ENCODE data around the gene PANX2. TPM values are rescaled to one million over a fixed set of nuclear protein-coding genes. Genes with fewer than 3 reads are reported as not detected.

The PANX2 gene
- total and polyA plus RNA-seq, 5 donors from 2014 or later: not detected

DNA sequence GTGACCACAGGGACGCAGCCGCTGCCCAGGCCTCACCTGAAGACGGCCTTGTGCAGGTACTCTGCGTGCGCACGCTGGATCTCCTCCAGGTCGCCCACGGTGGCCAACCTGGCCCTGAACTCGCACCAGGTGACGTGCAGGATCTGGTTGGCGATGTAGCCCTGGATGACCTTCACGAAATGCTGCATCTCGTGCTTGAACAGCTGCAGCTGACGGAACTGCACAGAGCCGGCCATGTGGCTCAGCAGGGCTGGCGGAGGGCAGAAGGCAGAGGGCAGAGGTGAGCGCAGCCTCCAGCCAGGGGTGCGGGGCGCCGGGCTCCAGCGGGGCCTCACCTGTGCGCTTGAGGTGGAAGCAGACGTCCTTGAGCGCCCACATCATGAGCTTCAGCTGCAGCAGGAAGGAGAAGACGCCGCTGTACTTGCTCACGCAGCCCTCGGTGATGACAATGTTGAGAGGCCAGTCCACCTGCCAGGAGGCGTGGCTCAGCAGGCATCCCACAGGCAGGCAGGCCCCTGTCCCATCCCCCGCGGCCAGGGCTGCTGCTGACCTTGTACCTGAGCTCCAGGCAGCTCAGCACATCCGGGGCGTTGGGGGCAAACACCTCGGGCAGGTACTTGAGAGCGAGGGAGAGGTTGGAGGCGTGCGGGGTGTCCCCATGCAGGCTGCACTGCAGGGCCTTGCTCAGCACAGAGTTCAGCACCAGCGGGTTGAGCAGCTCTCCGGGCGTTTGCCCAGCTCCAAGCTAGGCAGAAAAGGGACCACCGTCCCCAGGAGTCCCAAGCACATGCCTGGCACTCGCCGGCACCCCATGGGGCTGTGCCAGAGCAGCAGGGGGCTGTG lies 47.8 kb downstream of the PANX2 start:
- H3K4me3 ChIP-seq (ENCODE audit: low read depth, low read length): no peak overlapping the region
- H3K36me3 Mint-ChIP-seq: peaks cover 17% of the 10 kb centered on the region
- no peaks in the 10 kb centered on the region for H3K9me3 ChIP-seq (ENCODE audit: control insufficient read depth in 2 of 2, low read length in 2 of 2)
- no peak overlapping the region for H3K27ac ChIP-seq (ENCODE audit: insufficient read depth, low read length, poor library complexity, severe bottlenecking)
- DNase-seq: no peak
- no peaks in the 10 kb centered on the region for H3K27me3 ChIP-seq (ENCODE audit: control insufficient read depth, insufficient read depth, low read length)
- H3K4me1 ChIP-seq (ENCODE audit: control insufficient read depth, insufficient read depth, low read length, poor library complexity, severe bottlenecking): no peaks in the 10 kb centered on the region
- peaks cover 0 to 9% (median 7%) of the 10 kb centered on the region in 4 donors for H3K4me1 Mint-ChIP-seq
- no peak overlapping the region for H3K4me3 Mint-ChIP-seq
- no peaks in the 10 kb centered on the region for H3K27me3 Mint-ChIP-seq
- H3K36me3 ChIP-seq (ENCODE audit: control insufficient read depth, insufficient read depth, low read length): peaks cover 59% of the 10 kb centered on the region
- no peak for ATAC-seq (ENCODE audit: low read depth in 2 of 2)
- H3K27ac Mint-ChIP-seq: no peak overlapping the region
- no peaks in the 10 kb centered on the region for H3K9me3 Mint-ChIP-seq

DNA sequence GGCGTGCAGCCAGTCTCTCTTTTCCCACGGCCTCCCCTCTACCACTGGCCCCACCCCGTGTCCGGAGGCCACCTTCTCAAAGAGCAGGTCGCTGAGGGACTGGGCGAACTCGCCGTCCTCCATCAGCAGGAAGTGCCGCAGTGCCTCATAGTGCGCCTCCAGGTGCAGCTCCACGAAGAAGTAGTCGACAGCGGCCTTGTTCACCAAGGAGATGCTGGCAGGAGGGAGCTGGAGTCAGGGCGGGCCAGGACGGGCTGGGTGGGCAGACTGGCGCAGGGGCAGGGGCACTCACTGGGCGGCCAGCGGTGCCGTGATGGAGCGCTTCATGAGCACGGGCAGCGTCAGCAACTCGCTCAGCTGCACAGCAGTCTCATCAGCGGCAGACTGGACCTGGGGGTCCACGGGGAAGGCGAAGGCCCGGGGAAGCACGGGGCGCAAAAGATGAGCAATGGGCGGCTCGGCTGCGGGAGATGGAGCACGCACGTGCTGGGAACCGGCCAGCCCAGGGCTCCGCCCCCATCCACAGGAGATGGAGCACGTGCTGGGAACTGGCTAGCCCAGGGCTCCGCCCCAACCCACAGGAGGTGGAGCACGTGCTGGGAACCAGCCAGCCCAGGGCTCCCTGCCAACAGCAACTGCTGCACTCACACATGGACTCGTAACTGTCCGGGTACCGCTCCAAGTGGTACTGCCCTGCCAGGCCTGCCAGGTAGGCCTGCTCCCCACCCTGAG lies 48.6 kb downstream of the PANX2 start:
- H3K4me1 Mint-ChIP-seq: peaks cover 0 to 7% (median 2%) of the 10 kb centered on the region in 4 donors
- H3K27ac Mint-ChIP-seq: no peak overlapping the region
- Histone ChIP-seq H3K36me3 (ENCODE audit: control insufficient read depth, insufficient read depth, low read length) (peaks cover 64% of the 10 kb centered on the region), H3K4me3 (ENCODE audit: low read depth, low read length) (no peak overlapping the region), H3K4me1 (ENCODE audit: control insufficient read depth, insufficient read depth, low read length, poor library complexity, severe bottlenecking) (no peaks in the 10 kb centered on the region), H3K9me3 (ENCODE audit: control insufficient read depth in 2 of 2, low read length in 2 of 2) (no peaks in the 10 kb centered on the region), H3K27me3 (ENCODE audit: control insufficient read depth, insufficient read depth, low read length) (no peaks in the 10 kb centered on the region), H3K27ac (ENCODE audit: insufficient read depth, low read length, poor library complexity, severe bottlenecking) (no peak overlapping the region)
- H3K4me3 Mint-ChIP-seq: no peak overlapping the region
- peaks cover 18% of the 10 kb centered on the region for H3K36me3 Mint-ChIP-seq
- no peaks in the 10 kb centered on the region for H3K27me3 Mint-ChIP-seq
- DNase-seq: no peak
- ATAC-seq (ENCODE audit: low read depth in 2 of 2): peak in 1 of 2 donors; percentile 25
- no peaks in the 10 kb centered on the region for H3K9me3 Mint-ChIP-seq

DNA sequence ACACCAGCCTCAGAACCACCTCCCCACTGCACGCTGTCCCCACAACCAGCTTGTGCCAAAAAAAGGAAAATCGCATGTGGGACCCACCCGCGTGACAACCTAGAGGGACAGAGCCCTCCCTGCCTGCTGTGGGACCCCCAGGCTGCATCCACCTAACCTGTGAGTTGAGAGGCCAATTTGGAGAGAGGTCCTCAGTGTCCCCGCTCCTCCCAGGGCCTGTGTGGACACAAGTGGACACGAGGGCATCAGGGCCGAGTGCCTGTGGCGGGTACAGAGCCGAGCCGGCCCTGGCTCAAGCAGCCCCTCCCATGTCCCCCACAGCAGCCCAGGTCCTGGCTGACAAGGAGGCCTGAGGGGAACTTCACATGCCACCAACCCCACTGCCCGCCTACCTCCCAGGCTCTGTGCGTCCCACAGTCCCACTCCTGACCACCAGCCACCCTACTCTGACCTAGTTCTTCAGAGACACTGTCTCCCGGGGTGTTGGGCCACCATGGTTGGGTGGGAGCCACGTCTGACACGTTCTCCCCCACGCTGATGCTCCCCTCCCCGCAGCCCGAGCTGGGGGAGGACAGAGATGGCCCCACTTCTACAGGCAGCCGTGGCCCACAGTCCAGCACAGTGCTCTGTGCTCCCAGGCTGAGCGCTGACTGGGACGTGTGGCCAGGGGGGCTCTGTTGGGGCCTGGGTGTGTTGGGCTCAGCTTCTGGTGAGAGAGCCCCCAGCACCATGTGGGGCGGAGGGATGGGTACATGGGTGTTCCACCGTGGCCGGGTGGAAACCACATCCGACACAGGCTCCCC lies 49.5 kb downstream of the PANX2 start:
- H3K4me3 Mint-ChIP-seq: no peak overlapping the region
- no peaks in the 10 kb centered on the region for H3K9me3 ChIP-seq (ENCODE audit: control insufficient read depth in 2 of 2, low read length in 2 of 2)
- peaks cover 0 to 2% (median 0%) of the 10 kb centered on the region in 4 donors for H3K4me1 Mint-ChIP-seq
- no peaks in the 10 kb centered on the region for H3K4me1 ChIP-seq (ENCODE audit: control insufficient read depth, insufficient read depth, low read length, poor library complexity, severe bottlenecking)
- peaks cover 65% of the 10 kb centered on the region for H3K36me3 ChIP-seq (ENCODE audit: control insufficient read depth, insufficient read depth, low read length)
- no peaks in the 10 kb centered on the region for H3K27me3 ChIP-seq (ENCODE audit: control insufficient read depth, insufficient read depth, low read length)
- no peak overlapping the region for H3K4me3 ChIP-seq (ENCODE audit: low read depth, low read length)
- no peak for ATAC-seq (ENCODE audit: low read depth in 2 of 2)
- peaks cover 16% of the 10 kb centered on the region for H3K36me3 Mint-ChIP-seq
- H3K9me3 Mint-ChIP-seq: no peaks in the 10 kb centered on the region
- H3K27ac Mint-ChIP-seq: no peak overlapping the region
- H3K27ac ChIP-seq (ENCODE audit: insufficient read depth, low read length, poor library complexity, severe bottlenecking): no peak overlapping the region
- H3K27me3 Mint-ChIP-seq: no peaks in the 10 kb centered on the region
- DNase-seq: no peak

DNA sequence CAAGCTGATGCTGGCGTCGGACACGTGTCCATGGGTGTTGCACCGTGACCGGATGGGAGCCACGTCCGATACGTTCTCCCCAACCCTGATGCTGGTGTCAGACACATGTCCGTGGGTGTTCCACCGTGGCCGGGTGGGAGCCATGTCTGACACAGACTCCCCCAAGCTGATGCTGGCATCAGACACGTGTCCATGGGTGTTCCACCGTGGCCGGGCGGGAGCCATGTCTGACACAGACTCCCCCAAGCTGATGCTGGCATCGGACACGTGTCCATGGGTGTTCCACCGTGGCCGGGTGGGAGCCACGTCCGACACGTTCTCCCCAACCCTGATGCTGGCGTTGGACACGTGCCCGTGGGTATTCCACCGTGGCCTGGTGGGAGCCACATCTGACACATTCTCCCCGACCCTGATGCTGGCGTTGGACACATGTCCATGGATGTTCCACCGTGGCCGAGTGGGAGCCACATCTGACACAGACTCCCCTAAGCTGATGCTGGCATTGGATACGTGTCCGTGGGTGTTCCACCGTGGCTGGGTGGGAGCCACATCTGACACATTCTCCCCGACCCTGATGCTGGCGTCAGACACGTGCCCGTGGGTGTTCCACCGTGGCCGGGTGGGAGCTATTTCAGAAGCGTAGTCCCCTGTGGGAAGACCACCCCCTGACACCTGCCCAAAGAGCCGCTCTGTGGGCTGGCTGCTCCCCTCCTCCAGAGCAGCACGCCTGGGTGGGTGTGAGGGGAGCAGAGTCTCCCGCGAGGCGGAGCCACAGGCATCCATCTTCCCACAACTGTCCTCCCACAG lies 50.3 kb downstream of the PANX2 start:
- Mint-ChIP-seq H3K36me3 (peaks cover 12% of the 10 kb centered on the region), H3K27ac (no peak overlapping the region)

DNA sequence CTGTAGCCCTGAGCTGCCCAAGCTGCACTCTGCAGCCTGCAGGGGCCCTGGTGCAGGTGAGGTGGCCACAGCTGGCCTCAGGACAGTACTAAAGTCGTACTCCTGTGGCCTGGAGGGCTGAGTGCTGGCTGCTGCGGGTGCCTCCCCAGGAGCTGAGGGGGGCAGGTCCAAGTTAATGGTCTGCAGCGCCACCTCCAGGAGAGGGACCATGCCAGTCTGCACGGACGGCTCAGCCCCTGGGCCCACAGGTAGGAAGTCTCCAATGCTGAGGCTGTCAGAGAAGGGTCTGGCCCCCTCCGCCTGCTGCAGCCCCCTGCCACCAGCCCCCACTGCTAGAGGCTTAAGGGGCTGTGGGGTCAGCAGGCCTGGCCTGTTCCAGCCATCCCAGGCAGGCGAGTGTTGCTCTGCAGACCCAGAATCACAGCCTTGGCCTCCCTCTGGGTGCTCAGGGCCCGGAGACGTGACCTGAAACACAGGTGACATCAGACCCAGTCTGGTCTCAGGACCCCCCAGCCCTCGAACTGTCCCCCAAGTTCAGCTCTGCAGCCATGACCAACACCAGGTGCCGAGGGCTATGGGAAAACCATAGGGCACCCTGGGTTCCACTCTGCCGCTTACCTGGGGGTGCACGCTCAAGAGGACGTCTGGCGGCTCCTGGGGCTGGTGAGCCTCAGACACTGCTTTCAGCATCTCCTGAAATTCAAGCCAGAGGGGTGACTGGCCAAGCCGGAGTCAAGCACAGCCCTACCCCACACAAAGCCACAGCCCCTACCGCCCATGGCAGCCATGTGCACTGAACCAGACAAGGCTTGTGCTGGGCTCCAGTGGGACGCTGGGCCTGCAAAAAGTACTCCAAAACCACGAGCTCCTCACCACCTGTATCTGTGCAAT lies 51.1 kb downstream of the PANX2 start:
- Mint-ChIP-seq H3K9me3 (no peaks in the 10 kb centered on the region), H3K4me3 (no peak overlapping the region), H3K4me1 (no peaks in the 10 kb centered on the region), H3K27ac (no peak overlapping the region), H3K36me3 (peaks cover 8% of the 10 kb centered on the region), H3K27me3 (no peaks in the 10 kb centered on the region)
- Histone ChIP-seq H3K4me1 (ENCODE audit: control insufficient read depth, insufficient read depth, low read length, poor library complexity, severe bottlenecking) (no peaks in the 10 kb centered on the region), H3K9me3 (ENCODE audit: control insufficient read depth in 2 of 2, low read length in 2 of 2) (no peaks in the 10 kb centered on the region), H3K27me3 (ENCODE audit: control insufficient read depth, insufficient read depth, low read length) (no peaks in the 10 kb centered on the region), H3K36me3 (ENCODE audit: control insufficient read depth, insufficient read depth, low read length) (peaks cover 60% of the 10 kb centered on the region), H3K4me3 (ENCODE audit: low read depth, low read length) (no peak overlapping the region), H3K27ac (ENCODE audit: insufficient read depth, low read length, poor library complexity, severe bottlenecking) (no peak overlapping the region)
- no peak for ATAC-seq (ENCODE audit: low read depth in 2 of 2)
- DNase-seq: no peak

More for the DNA sequence above, 50.3 kb downstream of the PANX2 start:
- H3K27ac ChIP-seq (ENCODE audit: insufficient read depth, low read length, poor library complexity, severe bottlenecking): no peak overlapping the region
- H3K27me3 Mint-ChIP-seq: no peaks in the 10 kb centered on the region
- peak overlapping the region in 1 of 4 donors; percentile 51 for H3K4me3 Mint-ChIP-seq
- no peaks in the 10 kb centered on the region for H3K27me3 ChIP-seq (ENCODE audit: control insufficient read depth, insufficient read depth, low read length)
- DNase-seq (no peak), ATAC-seq (ENCODE audit: low read depth in 2 of 2) (no peak)
- no peaks in the 10 kb centered on the region for H3K9me3 Mint-ChIP-seq
- H3K4me1 ChIP-seq (ENCODE audit: control insufficient read depth, insufficient read depth, low read length, poor library complexity, severe bottlenecking): no peaks in the 10 kb centered on the region
- H3K36me3 ChIP-seq (ENCODE audit: control insufficient read depth, insufficient read depth, low read length): peaks cover 65% of the 10 kb centered on the region
- H3K4me3 ChIP-seq (ENCODE audit: low read depth, low read length): no peak overlapping the region
- no peaks in the 10 kb centered on the region for H3K9me3 ChIP-seq (ENCODE audit: control insufficient read depth in 2 of 2, low read length in 2 of 2)
- H3K4me1 Mint-ChIP-seq: no peaks in the 10 kb centered on the region

DNA sequence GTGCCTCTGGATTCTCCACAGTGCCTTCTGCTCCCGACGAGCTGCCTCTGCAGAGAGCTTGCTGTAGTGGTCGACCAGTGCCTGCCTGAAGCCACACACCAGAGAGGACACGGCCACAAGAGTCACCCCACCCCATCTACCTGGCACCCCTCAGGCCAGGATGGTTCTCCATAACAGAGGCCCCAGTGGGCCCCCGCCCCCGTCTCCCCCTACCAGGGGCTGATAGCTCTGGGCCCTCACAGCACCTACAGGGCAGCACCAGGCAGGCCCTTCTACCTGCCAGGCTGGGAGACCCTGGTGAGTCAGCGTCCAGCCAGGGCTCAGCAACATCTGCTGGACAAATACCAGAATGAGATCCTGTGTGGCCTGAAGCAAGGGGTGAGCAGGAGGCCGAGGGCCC lies 52.0 kb downstream of the PANX2 start:
- H3K4me1 ChIP-seq (ENCODE audit: control insufficient read depth, insufficient read depth, low read length, poor library complexity, severe bottlenecking): no peaks in the 10 kb centered on the region
- H3K27ac ChIP-seq (ENCODE audit: insufficient read depth, low read length, poor library complexity, severe bottlenecking): no peak overlapping the region
- Mint-ChIP-seq H3K4me3 (no peak overlapping the region), H3K36me3 (peaks cover 8% of the 10 kb centered on the region), H3K4me1 (no peaks in the 10 kb centered on the region), H3K9me3 (no peaks in the 10 kb centered on the region), H3K27me3 (no peaks in the 10 kb centered on the region), H3K27ac (no peak overlapping the region)
- H3K27me3 ChIP-seq (ENCODE audit: control insufficient read depth, insufficient read depth, low read length): no peaks in the 10 kb centered on the region
- ATAC-seq (ENCODE audit: low read depth in 2 of 2) (no peak), DNase-seq (no peak)
- H3K36me3 ChIP-seq (ENCODE audit: control insufficient read depth, insufficient read depth, low read length): peaks cover 56% of the 10 kb centered on the region
- H3K4me3 ChIP-seq (ENCODE audit: low read depth, low read length): no peak overlapping the region
- H3K9me3 ChIP-seq (ENCODE audit: control insufficient read depth in 2 of 2, low read length in 2 of 2): no peaks in the 10 kb centered on the region

All from CD4-positive, CD25-positive, alpha-beta regulatory T cell (primary cell).